HepG2 (cell line): ENCODE data around the gene IGF2BP1. TPM values are rescaled to one million over a fixed set of nuclear protein-coding genes. Genes with fewer than 3 reads are reported as not detected.

Experiments
- ATAC-seq: fragments of 200-7000 bp; cut with Tn5 transposase; 3 replicates; pipeline ENCODE4 v1.9.1; 2020; ENCODE audit warnings: mild to moderate bottlenecking, moderate library complexity
- BruUV-seq: library from RNA; stranded (reverse); fragments of 400-500 nt; replicated peaks from 2 replicates; lab custom pipeline; 2021; lab: Mats Ljungman, UMichigan
- CTCF ChIA-PET: fragments of 300-600 bp; formaldehyde crosslinking; extraction: SDS; loops from one replicate; lab custom pipeline; 2021; ENCODE audit warnings: low total read pairs, inconsistent platforms, low intra/inter-chr PET ratio; lab: Yijun Ruan, JAX
- POLR2A ChIA-PET: fragments of 350-600 bp; sonication (Branson Sonifier 250); formaldehyde crosslinking; loops from one replicate; lab custom pipeline; 2020; ENCODE audit warnings: antibody characterized with exemption, inconsistent platforms; lab: Yijun Ruan, JAX
- DNase-seq: peaks from one replicate; pipeline ENCODE4 v3.0.0-alpha.2; 2015; ENCODE audit warnings: low spot score
- FAIRE-seq: peaks from 3 replicates; lab custom pipeline; 2011; peaks lifted over from hg19 to GRCh38; lab: Jason Lieb, UNC
- H2AFZ ChIP-seq: one replicate; pipeline ENCODE4 v1.6.1; 2011; ENCODE audit warnings: low read length, inconsistent platforms
- H3K27ac ChIP-seq: fragments of 300-600 bp; 3 replicates; pipeline ENCODE4 v1.8.0; 2011; ENCODE audit warnings: mixed run types, mild to moderate bottlenecking, mixed read lengths, low read length, inconsistent platforms; ENCODE audit not compliant: insufficient read depth; ENCODE audit errors: extremely low read length
- H3K27me3 ChIP-seq, 2 experiments: fragments of 200-600 bp in 1 of 2; 2 replicates in 1 of 2; 3 replicates in 1 of 2; pipeline versions ENCODE4 v1.6.0 to v1.8.0; 2011; ENCODE audit warnings: low read length in 2 of 2, mild to moderate bottlenecking in 2 of 2, moderate library complexity in 2 of 2, inconsistent platforms in 1 of 2; ENCODE audit not compliant: insufficient read depth in 2 of 2, control insufficient read depth in 1 of 2
- H3K36me3 ChIP-seq, 2 experiments: fragments of 200-600 bp in 1 of 2; replicated peaks in 1 of 2; 2 replicates in 1 of 2; 3 replicates in 1 of 2; pipeline versions ENCODE4 v1.5.1 to v1.8.0; 2011; ENCODE audit warnings: low read length in 2 of 2, inconsistent platforms in 1 of 2; ENCODE audit not compliant: insufficient read depth in 2 of 2, control insufficient read depth in 1 of 2
- H3K4me1 ChIP-seq: 2 replicates; pipeline ENCODE4 v1.5.1; 2012; ENCODE audit warnings: low read length, inconsistent platforms; ENCODE audit not compliant: insufficient read depth
- H3K4me2 ChIP-seq: 2 replicates; pipeline ENCODE4 v1.6.0; 2011; ENCODE audit warnings: low read depth, low read length, inconsistent platforms
- H3K4me3 ChIP-seq, 3 experiments: fragments of 200-600 bp in 1 of 3; sonication (generic), shearing (Covaris generic) in 1 of 3; replicated peaks in 1 of 3; 2 replicates each; pipeline ENCODE4 v1.5.1; 2011 to 2016; ENCODE audit warnings: low read length in 3 of 3, inconsistent platforms in 2 of 3, low read depth in 2 of 3, mild to moderate bottlenecking in 2 of 3, control low read depth in 1 of 3, mixed read lengths in 1 of 3; ENCODE audit not compliant: insufficient read depth in 1 of 3
- H3K79me2 ChIP-seq: one replicate; pipeline ENCODE4 v1.6.1; 2011; ENCODE audit warnings: low read length, inconsistent platforms; ENCODE audit not compliant: insufficient read depth
- H3K9ac ChIP-seq: 2 replicates; pipeline ENCODE4 v1.6.0; 2011; ENCODE audit warnings: mild to moderate bottlenecking, low read depth, low read length, inconsistent platforms; ENCODE audit not compliant: insufficient read depth
- H3K9me3 ChIP-seq: 2 replicates; pipeline ENCODE4 v1.5.1; 2012; ENCODE audit warnings: mild to moderate bottlenecking, low read length
- H4K20me1 ChIP-seq: 2 replicates; pipeline ENCODE4 v1.6.0; 2011; ENCODE audit warnings: inconsistent platforms, mild to moderate bottlenecking, low read length, moderate library complexity; ENCODE audit not compliant: insufficient read depth
- AGO2 ChIP-seq: fragments of 200-400 bp; formaldehyde crosslinking; optimal IDR thresholded peaks from 2 replicates; pipeline ENCODE3; 2017; ENCODE audit warnings: mild to moderate bottlenecking, low read depth, low read length, moderate library complexity
- FOXP1 ChIP-seq, 2 experiments: fragments of 450-650 bp in 1 of 2; IDR thresholded peaks; 2 replicates each; pipeline ENCODE4 v1.6.1; 2017 to 2018; ENCODE audit warnings: antibody characterized with exemption in 1 of 2
- GLI4 ChIP-seq: sonication (generic); formaldehyde crosslinking; IDR thresholded peaks from 2 replicates; pipeline ENCODE4 v1.5.1; 2020; ENCODE audit warnings: missing genetic modification reagents, mild to moderate bottlenecking, moderate library complexity, borderline replicate concordance
- MAZ ChIP-seq, 2 experiments: sonication (generic) in 1 of 2; formaldehyde crosslinking in 1 of 2; IDR thresholded peaks; 2 replicates each; pipeline versions ENCODE4 v1.5.0 to v1.6.1; 2012 to 2020; ENCODE audit warnings: low read depth in 2 of 2, mild to moderate bottlenecking in 2 of 2, borderline replicate concordance in 1 of 2, improper control_type of control experiment in 1 of 2, low read length in 1 of 2, missing genetic modification reagents in 1 of 2, moderate library complexity in 1 of 2
- NRL ChIP-seq: sonication (generic); formaldehyde crosslinking; IDR thresholded peaks from 2 replicates; pipeline ENCODE4 v1.5.0; 2020; ENCODE audit warnings: missing genetic modification reagents, mild to moderate bottlenecking, moderate library complexity, borderline replicate concordance
- PAF1 ChIP-seq: IDR thresholded peaks from 2 replicates; pipeline ENCODE4 v1.6.1; 2016; ENCODE audit warnings: missing genetic modification reagents, missing compliant biosample characterization
- SIN3B ChIP-seq: fragments of 150-350 bp; IDR thresholded peaks from 2 replicates; pipeline ENCODE4 v1.6.1; 2014; ENCODE audit warnings: low read length
- ZBTB38 ChIP-seq: sonication (generic); formaldehyde crosslinking; IDR thresholded peaks from 2 replicates; pipeline ENCODE4 v1.5.1; 2020; ENCODE audit warnings: mild to moderate bottlenecking, missing genetic modification reagents
- ZNF792 ChIP-seq: IDR thresholded peaks from 2 replicates; pipeline ENCODE4 v1.6.1; 2016
- ZNF883 ChIP-seq: sonication (generic); formaldehyde crosslinking; IDR thresholded peaks from 2 replicates; pipeline ENCODE4 v1.5.1; 2020; ENCODE audit warnings: mild to moderate bottlenecking, missing genetic modification reagents; ENCODE audit errors: not compliant biosample characterization
- WGBS: methylation state at CpG from one replicate; pipeline ENCODE4 v1.1.6; 2017; ENCODE audit warnings: low lambda C conversion rate; 5-methylcytosine and 5-hydroxymethylcytosine counted together
- in situ Hi-C: cut with HindIII; loops from 2 replicates; pipeline ENCODE4 v1.10.0; 2017; ENCODE audit warnings: low pct_unique_long_range_greater_than_20kb; ENCODE audit not compliant: extremely low pct_ligation_motif_present
- intact Hi-C: fragments of 100-400 bp; cut with micrococcal nuclease; formaldehyde crosslinking; loops from one replicate; pipeline ENCODE4 v1.10.0; 2022; ENCODE audit not compliant: unreplicated experiment
- polyA plus RNA-seq, 8 experiments: library from polyadenylated mRNA; depleted of rRNA in 3 of 8; stranded (reverse) in 7 of 8; unstranded in 1 of 8; fragments of >200 nt; fragmentation: Illumina TruSeq in 4 of 8; extraction: Trizol in 4 of 8; gene quantifications; 2 replicates each; pipeline versions ENCODE4 v1.2.1 to v1.2.3, GENCODE V29; 2011 to 2016; ENCODE audit warnings: low read depth in 4 of 8, missing spikeins in 1 of 8, mixed read lengths in 1 of 8; ENCODE audit not compliant: insufficient read depth in 1 of 8
- total RNA-seq, 5 experiments: library from RNA; depleted of rRNA; stranded (reverse); fragments of >200 nt; fragmentation: Illumina TruSeq; extraction: Trizol; gene quantifications; 2 replicates each; pipeline ENCODE4 v1.2.3, GENCODE V29; 2016; ENCODE audit warnings: low read depth in 1 of 5
- TF ChIP-seq, protein P1 (sequence below): sonication (generic); formaldehyde crosslinking; IDR thresholded peaks from 2 replicates; pipeline ENCODE4 v1.4.0; 2020; ENCODE audit warnings: missing genetic modification reagents, borderline replicate concordance
- TF ChIP-seq, protein P2 (sequence below): sonication (generic); formaldehyde crosslinking; conservative IDR thresholded peaks from 2 replicates; pipeline ENCODE4 v1.4.0; 2020; ENCODE audit warnings: missing genetic modification reagents
- TF ChIP-seq, protein P3 (sequence below): sonication (generic); formaldehyde crosslinking; IDR thresholded peaks from 2 replicates; pipeline ENCODE4 v1.4.0; 2020; ENCODE audit warnings: missing genetic modification reagents
- TF ChIP-seq, protein P4 (sequence below): sonication (generic); formaldehyde crosslinking; IDR thresholded peaks from 2 replicates; pipeline ENCODE4 v1.5.0; 2020; ENCODE audit warnings: mild to moderate bottlenecking, missing genetic modification reagents

The IGF2BP1 gene
- total and polyA plus RNA-seq, 2 of the 13 experiments (the other 11 are each of a cell fraction or from before 2014, with no cell fraction given) = 29.7 to 75.1 TPM

DNA sequence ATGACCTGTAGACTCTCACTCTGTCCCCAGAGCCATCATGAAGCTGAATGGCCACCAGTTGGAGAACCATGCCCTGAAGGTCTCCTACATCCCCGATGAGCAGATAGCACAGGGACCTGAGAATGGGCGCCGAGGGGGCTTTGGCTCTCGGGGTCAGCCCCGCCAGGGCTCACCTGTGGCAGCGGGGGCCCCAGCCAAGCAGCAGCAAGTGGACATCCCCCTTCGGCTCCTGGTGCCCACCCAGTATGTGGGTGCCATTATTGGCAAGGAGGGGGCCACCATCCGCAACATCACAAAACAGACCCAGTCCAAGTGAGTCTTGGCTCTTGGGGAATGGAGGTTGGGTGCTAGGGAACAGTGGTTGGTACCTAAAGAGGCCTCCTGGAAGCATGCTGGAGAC is 41.0 kb downstream of the IGF2BP1 start:
- intact Hi-C loops (loop anchor here (10.0 kb wide), 1 partner anchor 233 kb away; no protein-coding TSS in a partner anchor), in situ Hi-C loops (no loop called here)
- Histone ChIP-seq H3K4me2 (no peak overlapping the region), H3K9ac (no peak overlapping the region), H3K36me3 (peaks cover 44 to 89% of the 10 kb centered on the region in 2 experiments), H3K79me2 (peaks cover 5% of the 10 kb centered on the region), H3K27ac (no peak overlapping the region), H3K27me3 (no peaks in the 10 kb centered on the region), H3K4me3 (no peak overlapping the region), H3K9me3 (no peaks in the 10 kb centered on the region), H2AFZ (no peak overlapping the region), H3K4me1 (no peaks in the 10 kb centered on the region), H4K20me1 (no peaks in the 10 kb centered on the region)
- no peak for ATAC-seq
- BruUV-seq = no TSS peak
- no peak for FAIRE-seq
- CTCF ChIA-PET = no interaction called here
- POLR2A ChIA-PET = no interaction called here
- no peak for DNase-seq
- WGBS = 99% methylated on average over 8 of the region's 8 CpGs
- no peak for TF ChIP-seq ZNF883
- TF ChIP-seq NRL (CRISPR knock-in tag) = no peak
- TF ChIP-seq FOXP1 (IDR thresholded peaks at IDR 0.05) = no peak
- TF ChIP-seq FOXP1 (CRISPR knock-in tag; IDR thresholded peaks at IDR 0.05) = no peak
- TF ChIP-seq ZNF792 (CRISPR knock-in tag) = no peak
- TF ChIP-seq, protein P1, sequence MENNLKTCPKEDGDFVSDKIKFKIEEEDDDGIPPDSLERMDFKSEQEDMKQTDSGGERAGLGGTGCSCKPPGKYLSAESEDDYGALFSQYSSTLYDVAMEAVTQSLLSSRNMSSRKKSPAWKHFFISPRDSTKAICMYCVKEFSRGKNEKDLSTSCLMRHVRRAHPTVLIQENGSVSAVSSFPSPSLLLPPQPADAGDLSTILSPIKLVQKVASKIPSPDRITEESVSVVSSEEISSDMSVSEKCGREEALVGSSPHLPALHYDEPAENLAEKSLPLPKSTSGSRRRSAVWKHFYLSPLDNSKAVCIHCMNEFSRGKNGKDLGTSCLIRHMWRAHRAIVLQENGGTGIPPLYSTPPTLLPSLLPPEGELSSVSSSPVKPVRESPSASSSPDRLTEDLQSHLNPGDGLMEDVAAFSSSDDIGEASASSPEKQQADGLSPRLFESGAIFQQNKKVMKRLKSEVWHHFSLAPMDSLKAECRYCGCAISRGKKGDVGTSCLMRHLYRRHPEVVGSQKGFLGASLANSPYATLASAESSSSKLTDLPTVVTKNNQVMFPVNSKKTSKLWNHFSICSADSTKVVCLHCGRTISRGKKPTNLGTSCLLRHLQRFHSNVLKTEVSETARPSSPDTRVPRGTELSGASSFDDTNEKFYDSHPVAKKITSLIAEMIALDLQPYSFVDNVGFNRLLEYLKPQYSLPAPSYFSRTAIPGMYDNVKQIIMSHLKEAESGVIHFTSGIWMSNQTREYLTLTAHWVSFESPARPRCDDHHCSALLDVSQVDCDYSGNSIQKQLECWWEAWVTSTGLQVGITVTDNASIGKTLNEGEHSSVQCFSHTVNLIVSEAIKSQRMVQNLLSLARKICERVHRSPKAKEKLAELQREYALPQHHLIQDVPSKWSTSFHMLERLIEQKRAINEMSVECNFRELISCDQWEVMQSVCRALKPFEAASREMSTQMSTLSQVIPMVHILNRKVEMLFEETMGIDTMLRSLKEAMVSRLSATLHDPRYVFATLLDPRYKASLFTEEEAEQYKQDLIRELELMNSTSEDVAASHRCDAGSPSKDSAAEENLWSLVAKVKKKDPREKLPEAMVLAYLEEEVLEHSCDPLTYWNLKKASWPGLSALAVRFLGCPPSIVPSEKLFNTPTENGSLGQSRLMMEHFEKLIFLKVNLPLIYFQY = no peak
- TF ChIP-seq, protein P2, sequence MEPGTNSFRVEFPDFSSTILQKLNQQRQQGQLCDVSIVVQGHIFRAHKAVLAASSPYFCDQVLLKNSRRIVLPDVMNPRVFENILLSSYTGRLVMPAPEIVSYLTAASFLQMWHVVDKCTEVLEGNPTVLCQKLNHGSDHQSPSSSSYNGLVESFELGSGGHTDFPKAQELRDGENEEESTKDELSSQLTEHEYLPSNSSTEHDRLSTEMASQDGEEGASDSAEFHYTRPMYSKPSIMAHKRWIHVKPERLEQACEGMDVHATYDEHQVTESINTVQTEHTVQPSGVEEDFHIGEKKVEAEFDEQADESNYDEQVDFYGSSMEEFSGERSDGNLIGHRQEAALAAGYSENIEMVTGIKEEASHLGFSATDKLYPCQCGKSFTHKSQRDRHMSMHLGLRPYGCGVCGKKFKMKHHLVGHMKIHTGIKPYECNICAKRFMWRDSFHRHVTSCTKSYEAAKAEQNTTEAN (CRISPR knock-in tag) = no peak
- no peak for TF ChIP-seq SIN3B
- no peak for TF ChIP-seq MAZ (IDR thresholded peaks at IDR 0.05; ENCODE audit: borderline replicate concordance, low read depth, low read length)
- no peak for TF ChIP-seq MAZ (CRISPR knock-in tag; IDR thresholded peaks at IDR 0.05; ENCODE audit: low read depth)
- TF ChIP-seq, protein P3, sequence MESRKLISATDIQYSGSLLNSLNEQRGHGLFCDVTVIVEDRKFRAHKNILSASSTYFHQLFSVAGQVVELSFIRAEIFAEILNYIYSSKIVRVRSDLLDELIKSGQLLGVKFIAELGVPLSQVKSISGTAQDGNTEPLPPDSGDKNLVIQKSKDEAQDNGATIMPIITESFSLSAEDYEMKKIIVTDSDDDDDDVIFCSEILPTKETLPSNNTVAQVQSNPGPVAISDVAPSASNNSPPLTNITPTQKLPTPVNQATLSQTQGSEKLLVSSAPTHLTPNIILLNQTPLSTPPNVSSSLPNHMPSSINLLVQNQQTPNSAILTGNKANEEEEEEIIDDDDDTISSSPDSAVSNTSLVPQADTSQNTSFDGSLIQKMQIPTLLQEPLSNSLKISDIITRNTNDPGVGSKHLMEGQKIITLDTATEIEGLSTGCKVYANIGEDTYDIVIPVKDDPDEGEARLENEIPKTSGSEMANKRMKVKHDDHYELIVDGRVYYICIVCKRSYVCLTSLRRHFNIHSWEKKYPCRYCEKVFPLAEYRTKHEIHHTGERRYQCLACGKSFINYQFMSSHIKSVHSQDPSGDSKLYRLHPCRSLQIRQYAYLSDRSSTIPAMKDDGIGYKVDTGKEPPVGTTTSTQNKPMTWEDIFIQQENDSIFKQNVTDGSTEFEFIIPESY (CRISPR knock-in tag) = no peak
- TF ChIP-seq PAF1 (CRISPR knock-in tag) = 0 out of 2 replicates have a peak, but pooled peaks have one; percentile 52
- TF ChIP-seq GLI4 (CRISPR knock-in tag) = no peak
- TF ChIP-seq ZBTB38 (CRISPR knock-in tag) = no peak
- peak; percentile 57 for TF ChIP-seq AGO2
- TF ChIP-seq, protein P4, sequence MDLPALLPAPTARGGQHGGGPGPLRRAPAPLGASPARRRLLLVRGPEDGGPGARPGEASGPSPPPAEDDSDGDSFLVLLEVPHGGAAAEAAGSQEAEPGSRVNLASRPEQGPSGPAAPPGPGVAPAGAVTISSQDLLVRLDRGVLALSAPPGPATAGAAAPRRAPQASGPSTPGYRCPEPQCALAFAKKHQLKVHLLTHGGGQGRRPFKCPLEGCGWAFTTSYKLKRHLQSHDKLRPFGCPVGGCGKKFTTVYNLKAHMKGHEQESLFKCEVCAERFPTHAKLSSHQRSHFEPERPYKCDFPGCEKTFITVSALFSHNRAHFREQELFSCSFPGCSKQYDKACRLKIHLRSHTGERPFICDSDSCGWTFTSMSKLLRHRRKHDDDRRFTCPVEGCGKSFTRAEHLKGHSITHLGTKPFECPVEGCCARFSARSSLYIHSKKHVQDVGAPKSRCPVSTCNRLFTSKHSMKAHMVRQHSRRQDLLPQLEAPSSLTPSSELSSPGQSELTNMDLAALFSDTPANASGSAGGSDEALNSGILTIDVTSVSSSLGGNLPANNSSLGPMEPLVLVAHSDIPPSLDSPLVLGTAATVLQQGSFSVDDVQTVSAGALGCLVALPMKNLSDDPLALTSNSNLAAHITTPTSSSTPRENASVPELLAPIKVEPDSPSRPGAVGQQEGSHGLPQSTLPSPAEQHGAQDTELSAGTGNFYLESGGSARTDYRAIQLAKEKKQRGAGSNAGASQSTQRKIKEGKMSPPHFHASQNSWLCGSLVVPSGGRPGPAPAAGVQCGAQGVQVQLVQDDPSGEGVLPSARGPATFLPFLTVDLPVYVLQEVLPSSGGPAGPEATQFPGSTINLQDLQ (CRISPR knock-in tag) = no peak
